ENCODE data around the gene CLEC10A.

DNA sequence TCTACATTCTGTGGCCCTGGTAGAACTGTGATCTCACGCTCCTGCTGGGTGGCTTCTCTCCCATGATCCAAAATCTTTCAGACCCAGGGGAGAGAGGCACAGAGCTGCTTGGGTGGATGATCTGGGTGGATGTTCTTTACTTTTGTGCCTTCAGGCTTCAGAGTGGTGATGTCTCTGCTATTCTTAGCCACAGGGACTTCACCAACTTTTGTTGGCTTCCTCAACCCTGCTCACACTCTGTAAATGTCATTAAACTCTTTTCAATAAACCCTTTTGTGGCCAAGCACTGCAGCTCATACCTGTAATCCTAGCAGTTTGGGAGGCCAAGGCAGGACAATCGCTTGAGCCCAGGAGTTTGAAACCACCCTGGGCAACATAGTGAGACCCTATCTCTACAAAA is 7.6 kb downstream of the CLEC10A start:
- TF ChIP-seq, protein P1, sequence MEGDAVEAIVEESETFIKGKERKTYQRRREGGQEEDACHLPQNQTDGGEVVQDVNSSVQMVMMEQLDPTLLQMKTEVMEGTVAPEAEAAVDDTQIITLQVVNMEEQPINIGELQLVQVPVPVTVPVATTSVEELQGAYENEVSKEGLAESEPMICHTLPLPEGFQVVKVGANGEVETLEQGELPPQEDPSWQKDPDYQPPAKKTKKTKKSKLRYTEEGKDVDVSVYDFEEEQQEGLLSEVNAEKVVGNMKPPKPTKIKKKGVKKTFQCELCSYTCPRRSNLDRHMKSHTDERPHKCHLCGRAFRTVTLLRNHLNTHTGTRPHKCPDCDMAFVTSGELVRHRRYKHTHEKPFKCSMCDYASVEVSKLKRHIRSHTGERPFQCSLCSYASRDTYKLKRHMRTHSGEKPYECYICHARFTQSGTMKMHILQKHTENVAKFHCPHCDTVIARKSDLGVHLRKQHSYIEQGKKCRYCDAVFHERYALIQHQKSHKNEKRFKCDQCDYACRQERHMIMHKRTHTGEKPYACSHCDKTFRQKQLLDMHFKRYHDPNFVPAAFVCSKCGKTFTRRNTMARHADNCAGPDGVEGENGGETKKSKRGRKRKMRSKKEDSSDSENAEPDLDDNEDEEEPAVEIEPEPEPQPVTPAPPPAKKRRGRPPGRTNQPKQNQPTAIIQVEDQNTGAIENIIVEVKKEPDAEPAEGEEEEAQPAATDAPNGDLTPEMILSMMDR (conservative IDR thresholded peaks at IDR 0.05 in 1 of 2, IDR thresholded peaks at IDR 0.05 in 1 of 2; ENCODE audit: low read depth in 1 of 2, low read length in 2 of 2), result no peak
- no peak for TF ChIP-seq EZH2 (IDR thresholded peaks at IDR 0.05; ENCODE audit: low read length, missing control alignments)

Data from fibroblast of lung (primary cell).